Keratinocyte (primary cell): Measurements from ENCODE around the gene PTK6. TPM values are rescaled to one million over a fixed set of nuclear protein-coding genes. Genes with fewer than 3 reads are reported as not detected.

Source experiments
- DNase-seq: peaks from one replicate; pipeline ENCODE4 v3.0.0-alpha.2; 2011; ENCODE audit warnings: low read depth, missing footprints, low spot score
- FAIRE-seq: peaks from 2 replicates; lab custom pipeline; 2011; peaks lifted over from hg19 to GRCh38; lab: Jason Lieb, UNC
- H2AFZ ChIP-seq: 2 replicates; pipeline ENCODE4 v1.6.0; 2012; ENCODE audit warnings: low read length, control low read depth, inconsistent platforms; ENCODE audit not compliant: control insufficient read depth
- H3K27ac ChIP-seq: 2 replicates; pipeline ENCODE4 v1.5.1; 2011; ENCODE audit warnings: low read length; ENCODE audit not compliant: control insufficient read depth, insufficient read depth
- H3K27me3 ChIP-seq: 3 replicates; pipeline ENCODE4 v1.6.0; 2011; ENCODE audit warnings: low read length; ENCODE audit not compliant: control insufficient read depth, insufficient read depth; ENCODE audit errors: extremely low read depth
- H3K36me3 ChIP-seq, 2 experiments: 2 replicates in 1 of 2; 3 replicates in 1 of 2; pipeline ENCODE4 v1.5.1; 2011; ENCODE audit warnings: low read length in 2 of 2, mild to moderate bottlenecking in 1 of 2; ENCODE audit not compliant: control insufficient read depth in 2 of 2, insufficient read depth in 2 of 2; ENCODE audit errors: extremely low read depth in 1 of 2
- H3K4me1 ChIP-seq: 3 replicates; pipeline ENCODE4 v1.5.1; 2011; ENCODE audit warnings: low read length; ENCODE audit not compliant: control insufficient read depth, insufficient read depth; ENCODE audit errors: extremely low read depth
- H3K4me2 ChIP-seq: 3 replicates; pipeline ENCODE4 v1.6.0; 2011; ENCODE audit warnings: low read depth, low read length; ENCODE audit not compliant: control insufficient read depth, insufficient read depth; ENCODE audit errors: extremely low read depth
- H3K4me3 ChIP-seq, 3 experiments: fragments of 200-600 bp in 1 of 3; sonication (generic) in 1 of 3; 2 replicates in 2 of 3; 3 replicates in 1 of 3; pipeline ENCODE4 v1.5.1; 2011 to 2016; ENCODE audit warnings: low read length in 3 of 3, mild to moderate bottlenecking in 3 of 3, control low read depth in 2 of 3, inconsistent platforms in 1 of 3, low read depth in 1 of 3, mixed read lengths in 1 of 3, mixed run types in 1 of 3, moderate library complexity in 1 of 3; ENCODE audit not compliant: control insufficient read depth in 2 of 3, insufficient read depth in 2 of 3; ENCODE audit errors: extremely low read depth in 1 of 3
- H3K79me2 ChIP-seq: 2 replicates; pipeline ENCODE4 v1.6.0; 2012; ENCODE audit warnings: low read length; ENCODE audit not compliant: control insufficient read depth, insufficient read depth
- H3K9ac ChIP-seq: 3 replicates; pipeline ENCODE4 v1.6.0; 2011; ENCODE audit warnings: low read length; ENCODE audit not compliant: control insufficient read depth, insufficient read depth; ENCODE audit errors: extremely low read depth
- H3K9me1 ChIP-seq: 3 replicates; pipeline ENCODE4 v1.6.0; 2011; ENCODE audit warnings: low read length; ENCODE audit not compliant: control insufficient read depth, insufficient read depth; ENCODE audit errors: extremely low read depth
- H3K9me3 ChIP-seq: 2 replicates; pipeline ENCODE4 v1.5.1; 2012; ENCODE audit warnings: low read depth, low read length; ENCODE audit not compliant: control insufficient read depth
- H4K20me1 ChIP-seq: 3 replicates; pipeline ENCODE4 v1.6.0; 2011; ENCODE audit warnings: low read length; ENCODE audit not compliant: control insufficient read depth, insufficient read depth; ENCODE audit errors: extremely low read depth
- CTCF ChIP-seq, 3 experiments: IDR thresholded peaks in 1 of 3; conservative IDR thresholded peaks in 1 of 3; optimal IDR thresholded peaks in 1 of 3; 2 replicates in 2 of 3; 3 replicates in 1 of 3; pipeline versions ENCODE3 to v1.5.1; 2011; ENCODE audit warnings: low read length in 3 of 3, mild to moderate bottlenecking in 3 of 3, moderate library complexity in 2 of 3, control low read depth in 1 of 3, inconsistent platforms in 1 of 3; ENCODE audit not compliant: insufficient read depth in 2 of 3; ENCODE audit errors: extremely low read depth in 1 of 3
- EZH2 ChIP-seq: IDR thresholded peaks from one replicate; pipeline ENCODE4 v1.6.1; 2012; ENCODE audit warnings: inconsistent platforms, mild to moderate bottlenecking, low read length, moderate library complexity
- dilution Hi-C: fragments of 300-500 bp; cut with MboI; formaldehyde crosslinking; loops from one replicate; pipeline ENCODE4 v1.7.0; 2020; ENCODE audit warnings: low sequenced_read_pairs; ENCODE audit not compliant: extremely low pct_ligation_motif_present
- polyA plus RNA-seq, 5 experiments: library from polyadenylated mRNA; depleted of rRNA in 3 of 5; stranded (reverse) in 3 of 5; stranded (forward) in 1 of 5; unstranded in 1 of 5; fragments of >200 nt; gene quantifications; 1 replicate in 1 of 5; 2 replicates in 3 of 5; 3 replicates in 1 of 5; pipeline versions ENCODE4 v1.2.1 to v1.2.3, GENCODE V29; 2011 to 2012; ENCODE audit warnings: missing spikeins in 2 of 5, low read depth in 1 of 5, low replicate concordance in 1 of 5

PTK6 gene
- polyA plus RNA-seq, 1 donor (not counting 4 experiments of a cell fraction or from before 2014, with no cell fraction given): 28.5 TPM

- H4K20me1 ChIP-seq: peaks cover 7% of the 10 kb centered on the region
- H3K4me3 ChIP-seq: no peak overlapping the region
- no peak overlapping the region for H2AFZ ChIP-seq
- no peaks in the 10 kb centered on the region for H3K9me3 ChIP-seq
- DNase-seq (no peak), FAIRE-seq (no peak)
- H3K9ac ChIP-seq: no peak overlapping the region
- peaks cover 20% of the 10 kb centered on the region for H3K4me1 ChIP-seq
- H3K27ac ChIP-seq: no peak overlapping the region
- TF ChIP-seq EZH2 (no peak), CTCF (optimal IDR thresholded peaks at IDR 0.05 in 1 of 3, IDR thresholded peaks at IDR 0.05 in 1 of 3, conservative IDR thresholded peaks at IDR 0.05 in 1 of 3; ENCODE audit: extremely low read depth in 1 of 3, insufficient read depth in 2 of 3, low read length in 3 of 3) (no peak)
- H3K4me2 ChIP-seq: no peak overlapping the region
- H3K9me1 ChIP-seq: no peaks in the 10 kb centered on the region
- dilution Hi-C loops: no loop called here
- H3K79me2 ChIP-seq: peaks cover 8% of the 10 kb centered on the region
- H3K36me3 ChIP-seq: peaks cover 12 to 23% of the 10 kb centered on the region in 2 experiments
- no peaks in the 10 kb centered on the region for H3K27me3 ChIP-seq
Measured at GRCh38 chr20:63531686-63532448, 5.3 kb downstream of the PTK6 start.

- H3K27ac ChIP-seq: no peak overlapping the region
- H3K9me3 ChIP-seq: no peaks in the 10 kb centered on the region
- H3K4me2 ChIP-seq: no peak overlapping the region
- no peak for FAIRE-seq
- dilution Hi-C loops: no loop called here
- peaks cover 20% of the 10 kb centered on the region for H3K4me1 ChIP-seq
- H3K4me3 ChIP-seq: no peak overlapping the region
- H4K20me1 ChIP-seq: peaks cover 7% of the 10 kb centered on the region
- H2AFZ ChIP-seq: no peak overlapping the region
- no peak for DNase-seq
- TF ChIP-seq EZH2: no peak
- no peaks in the 10 kb centered on the region for H3K9me1 ChIP-seq
- H3K27me3 ChIP-seq: no peaks in the 10 kb centered on the region
- no peak overlapping the region for H3K9ac ChIP-seq
- peaks cover 12 to 23% of the 10 kb centered on the region in 2 experiments for H3K36me3 ChIP-seq
- H3K79me2 ChIP-seq: no peaks in the 10 kb centered on the region
Measured at GRCh38 chr20:63530788-63531160, 6.4 kb downstream of the PTK6 start.
